ENCODE results near the gene MEF2C. TPM values are rescaled to one million over a fixed set of nuclear protein-coding genes. Genes with fewer than 3 reads are reported as not detected.

The MEF2C gene
- total RNA-seq, 1 experiment from 2014 or later = 9.9 TPM

DNA sequence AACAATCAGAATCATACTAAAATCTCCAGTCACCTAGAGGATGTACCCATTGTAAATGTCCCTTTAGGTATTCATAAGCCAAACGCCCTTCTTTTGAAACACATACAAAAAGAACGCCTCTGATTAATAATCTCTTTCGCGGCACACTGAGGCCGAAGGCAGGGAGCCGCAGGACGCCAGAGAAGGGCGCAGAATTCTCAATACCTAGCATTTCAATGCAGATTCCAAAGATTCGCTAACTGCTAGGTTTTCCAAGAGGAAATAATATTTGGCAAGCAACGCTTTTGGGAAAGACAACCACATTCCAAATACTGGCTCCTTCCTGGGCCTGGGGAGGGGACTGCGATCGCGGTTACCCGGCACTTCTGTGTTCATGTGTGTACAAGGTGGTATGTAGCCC, 203.3 kb downstream of the MEF2C start:
- POLR2A ChIA-PET = interaction anchor here (0.6 kb wide), 1 partner anchor 45 kb away, joined by 3 read pairs; no protein-coding TSS in a partner anchor
- TF ChIP-seq, protein P1, sequence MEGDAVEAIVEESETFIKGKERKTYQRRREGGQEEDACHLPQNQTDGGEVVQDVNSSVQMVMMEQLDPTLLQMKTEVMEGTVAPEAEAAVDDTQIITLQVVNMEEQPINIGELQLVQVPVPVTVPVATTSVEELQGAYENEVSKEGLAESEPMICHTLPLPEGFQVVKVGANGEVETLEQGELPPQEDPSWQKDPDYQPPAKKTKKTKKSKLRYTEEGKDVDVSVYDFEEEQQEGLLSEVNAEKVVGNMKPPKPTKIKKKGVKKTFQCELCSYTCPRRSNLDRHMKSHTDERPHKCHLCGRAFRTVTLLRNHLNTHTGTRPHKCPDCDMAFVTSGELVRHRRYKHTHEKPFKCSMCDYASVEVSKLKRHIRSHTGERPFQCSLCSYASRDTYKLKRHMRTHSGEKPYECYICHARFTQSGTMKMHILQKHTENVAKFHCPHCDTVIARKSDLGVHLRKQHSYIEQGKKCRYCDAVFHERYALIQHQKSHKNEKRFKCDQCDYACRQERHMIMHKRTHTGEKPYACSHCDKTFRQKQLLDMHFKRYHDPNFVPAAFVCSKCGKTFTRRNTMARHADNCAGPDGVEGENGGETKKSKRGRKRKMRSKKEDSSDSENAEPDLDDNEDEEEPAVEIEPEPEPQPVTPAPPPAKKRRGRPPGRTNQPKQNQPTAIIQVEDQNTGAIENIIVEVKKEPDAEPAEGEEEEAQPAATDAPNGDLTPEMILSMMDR (IDR thresholded peaks at IDR 0.05) = no peak
- TF ChIP-seq SIN3A (IDR thresholded peaks at IDR 0.05; ENCODE audit: borderline replicate concordance, insufficient read depth, low read depth, low read length) = no peak
- no peak for TF ChIP-seq POLR2AphosphoS5 (IDR thresholded peaks at IDR 0.05; ENCODE audit: low read depth, low read length)
- TF ChIP-seq TCF7L2 (IDR thresholded peaks at IDR 0.05; ENCODE audit: low read depth, low read length) = no peak
- Histone ChIP-seq H3K4me3 (ENCODE audit: low read depth in 2 of 2, low read length in 2 of 2) (peak overlapping the region; percentile 50 to 62; a peak in 3 of 4 replicates), H3K9me3 (ENCODE audit: control insufficient read depth, insufficient read depth, low read depth, low read length) (no peaks in the 10 kb centered on the region), H3K27ac (ENCODE audit: low read length) (peak overlapping the region; percentile 69), H3K27me3 (ENCODE audit: control insufficient read depth, insufficient read depth, low read length) (no peaks in the 10 kb centered on the region), H3K4me1 (ENCODE audit: control insufficient read depth, insufficient read depth, low read length) (peaks cover 19% of the 10 kb centered on the region), H3K36me3 (ENCODE audit: control insufficient read depth, insufficient read depth, low read length) (no peaks in the 10 kb centered on the region)
- intact Hi-C loops (cut with micrococcal nuclease; ENCODE audit: unreplicated experiment) (loop anchor here (1.0 to 2.0 kb wide), 2 partner anchors 538 to 899 kb away; no protein-coding TSS in a partner anchor), in situ Hi-C loops (cut with HindIII; ENCODE audit: low pct_unique_long_range_greater_than_20kb, low sequenced_read_pairs) (loop anchor here (25.0 kb wide), 1 partner anchor 917 kb away; no protein-coding TSS in a partner anchor)
- no peak for ATAC-seq
- no peak for DNase-seq (ENCODE audit: low read depth, low spot score)
- CTCF ChIA-PET = no interaction called here
- no TSS peak for BruUV-seq (replicated peaks)

DNA sequence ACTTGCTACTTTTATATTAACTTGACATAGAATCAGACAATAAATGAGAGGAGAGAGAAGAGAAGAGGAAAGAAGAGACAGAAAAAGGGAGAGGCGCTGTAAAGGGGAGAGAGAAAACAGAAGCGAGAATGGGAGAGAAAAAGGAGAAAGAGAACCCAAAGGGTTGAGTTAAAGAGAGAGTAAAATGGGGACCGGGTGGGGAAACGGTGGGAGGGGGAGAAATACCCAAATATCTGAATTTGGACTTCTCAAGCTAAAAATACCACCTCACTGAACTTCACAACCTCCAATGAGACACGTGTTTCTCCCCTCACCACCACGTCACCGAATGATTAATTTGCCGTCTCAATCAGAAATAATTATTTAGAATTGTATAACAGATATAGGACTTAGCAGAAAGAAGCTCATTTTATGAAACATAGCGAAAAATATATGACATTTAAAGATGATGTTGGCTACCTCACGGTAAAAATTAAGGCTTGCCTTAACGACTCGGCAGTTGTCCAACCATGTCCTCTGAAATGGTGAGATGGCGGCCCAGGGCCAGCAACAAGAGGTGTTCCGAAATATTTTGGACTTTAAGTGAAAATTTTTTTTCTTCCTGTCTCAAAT, 204.1 kb downstream of the MEF2C start:
- intact Hi-C loops (cut with micrococcal nuclease; ENCODE audit: unreplicated experiment) = no loop called here
- BruUV-seq (replicated peaks) = no TSS peak
- ChIA-PET CTCF (no interaction called here), POLR2A (interaction anchor here (0.6 kb wide), 1 partner anchor 536 kb away, joined by 5 read pairs; no protein-coding TSS in a partner anchor)
- Histone ChIP-seq H3K9me3 (ENCODE audit: control insufficient read depth, insufficient read depth, low read depth, low read length) (no peaks in the 10 kb centered on the region), H3K27ac (ENCODE audit: low read length) (peak overlapping the region; percentile 69; the same call in 1 of the 2 replicates), H3K27me3 (ENCODE audit: control insufficient read depth, insufficient read depth, low read length) (no peaks in the 10 kb centered on the region), H3K4me1 (ENCODE audit: control insufficient read depth, insufficient read depth, low read length) (peaks cover 19% of the 10 kb centered on the region), H3K36me3 (ENCODE audit: control insufficient read depth, insufficient read depth, low read length) (no peaks in the 10 kb centered on the region), H3K4me3 (ENCODE audit: low read depth in 2 of 2, low read length in 2 of 2) (peak overlapping the region; percentile 12 to 37; a peak in 3 of 4 replicates)
- ATAC-seq (no peak), DNase-seq (ENCODE audit: low read depth, low spot score) (no peak)
- TF ChIP-seq REST (IDR thresholded peaks at IDR 0.05; ENCODE audit: insufficient read depth in 1 of 2, low read depth in 2 of 2, low read length in 1 of 2) (no peak), TCF7L2 (IDR thresholded peaks at IDR 0.05; ENCODE audit: low read depth, low read length) (no peak), SIN3A (IDR thresholded peaks at IDR 0.05; ENCODE audit: borderline replicate concordance, insufficient read depth, low read depth, low read length) (no peak), POLR2AphosphoS5 (IDR thresholded peaks at IDR 0.05; ENCODE audit: low read depth, low read length) (no peak)
- TF ChIP-seq, protein P1 (IDR thresholded peaks at IDR 0.05) = no peak
- in situ Hi-C loops (cut with HindIII; ENCODE audit: low pct_unique_long_range_greater_than_20kb, low sequenced_read_pairs) = loop anchor here (25.0 kb wide), 1 partner anchor 917 kb away; no protein-coding TSS in a partner anchor
